NCI-H128 (cell line): ENCODE results near the gene STX10.

Experiments used
- DNase-seq: peaks from one replicate; lab custom pipeline; 2025; ENCODE audit not compliant: unreplicated experiment; lab: John Stamatoyannopoulos, UW

The STX10 gene

GRCh38 chr19:13146763-13147563 lies 3.2 kb downstream of the STX10 start:
- DNase-seq: no peak

GRCh38 chr19:13139633-13140311 lies 10.4 kb downstream of the STX10 start:
- no peak for DNase-seq

DNA sequence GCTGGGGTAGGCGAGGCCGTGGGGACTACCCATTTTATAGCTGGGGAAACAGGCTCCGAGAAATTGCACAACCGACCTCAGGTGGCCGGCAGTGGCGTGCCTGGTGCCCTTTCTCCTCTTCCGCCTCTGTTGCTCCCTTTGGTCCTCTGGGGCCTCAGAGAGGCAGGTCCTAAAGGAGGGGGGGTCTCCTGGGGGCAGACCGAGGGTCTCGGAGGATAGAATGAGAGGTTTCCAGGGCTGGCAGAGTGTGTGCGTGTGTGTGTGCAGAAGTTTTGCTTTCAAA lies 11.3 kb downstream of the STX10 start:
- DNase-seq: no peak

GRCh38 chr19:13138171-13138915 lies 11.8 kb downstream of the STX10 start:
- DNase-seq: no peak

GRCh38 chr19:13137290-13137794 lies 12.8 kb downstream of the STX10 start:
- no peak for DNase-seq

DNA sequence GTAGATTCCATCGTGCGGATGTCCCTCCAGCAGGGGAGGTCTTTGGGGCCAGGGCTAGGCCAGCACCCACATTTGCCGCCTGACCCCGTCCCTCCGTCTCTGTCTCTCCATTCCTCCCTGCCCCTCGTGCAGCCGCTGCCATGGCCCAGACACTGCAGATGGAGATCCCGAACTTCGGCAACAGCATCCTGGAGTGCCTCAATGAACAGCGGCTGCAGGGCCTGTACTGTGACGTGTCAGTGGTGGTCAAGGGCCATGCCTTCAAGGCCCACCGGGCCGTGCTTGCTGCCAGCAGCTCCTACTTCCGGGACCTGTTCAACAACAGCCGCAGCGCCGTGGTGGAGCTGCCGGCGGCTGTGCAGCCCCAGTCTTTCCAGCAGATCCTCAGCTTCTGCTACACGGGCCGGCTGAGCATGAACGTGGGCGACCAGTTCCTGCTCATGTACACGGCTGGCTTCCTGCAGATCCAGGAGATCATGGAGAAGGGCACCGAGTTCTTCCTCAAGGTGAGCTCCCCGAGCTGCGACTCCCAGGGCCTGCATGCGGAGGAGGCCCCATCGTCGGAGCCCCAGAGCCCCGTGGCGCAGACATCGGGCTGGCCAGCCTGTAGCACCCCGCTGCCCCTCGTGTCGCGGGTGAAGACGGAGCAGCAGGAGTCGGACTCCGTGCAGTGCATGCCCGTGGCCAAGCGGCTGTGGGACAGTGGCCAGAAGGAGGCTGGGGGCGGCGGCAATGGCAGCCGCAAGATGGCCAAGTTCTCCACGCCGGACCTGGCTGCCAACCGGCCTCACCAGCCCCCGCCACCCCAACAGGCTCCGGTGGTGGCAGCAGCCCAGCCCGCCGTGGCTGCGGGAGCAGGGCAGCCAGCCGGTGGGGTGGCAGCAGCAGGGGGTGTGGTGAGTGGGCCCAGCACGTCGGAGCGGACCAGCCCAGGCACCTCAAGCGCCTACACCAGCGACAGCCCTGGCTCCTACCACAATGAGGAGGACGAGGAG lies 14.8 kb downstream of the STX10 start:
- DNase-seq: no peak

GRCh38 chr19:13134626-13135025 lies 15.5 kb downstream of the STX10 start:
- DNase-seq: no peak

GRCh38 chr19:13133241-13133870 lies 16.8 kb downstream of the STX10 start:
- no peak for DNase-seq

DNA sequence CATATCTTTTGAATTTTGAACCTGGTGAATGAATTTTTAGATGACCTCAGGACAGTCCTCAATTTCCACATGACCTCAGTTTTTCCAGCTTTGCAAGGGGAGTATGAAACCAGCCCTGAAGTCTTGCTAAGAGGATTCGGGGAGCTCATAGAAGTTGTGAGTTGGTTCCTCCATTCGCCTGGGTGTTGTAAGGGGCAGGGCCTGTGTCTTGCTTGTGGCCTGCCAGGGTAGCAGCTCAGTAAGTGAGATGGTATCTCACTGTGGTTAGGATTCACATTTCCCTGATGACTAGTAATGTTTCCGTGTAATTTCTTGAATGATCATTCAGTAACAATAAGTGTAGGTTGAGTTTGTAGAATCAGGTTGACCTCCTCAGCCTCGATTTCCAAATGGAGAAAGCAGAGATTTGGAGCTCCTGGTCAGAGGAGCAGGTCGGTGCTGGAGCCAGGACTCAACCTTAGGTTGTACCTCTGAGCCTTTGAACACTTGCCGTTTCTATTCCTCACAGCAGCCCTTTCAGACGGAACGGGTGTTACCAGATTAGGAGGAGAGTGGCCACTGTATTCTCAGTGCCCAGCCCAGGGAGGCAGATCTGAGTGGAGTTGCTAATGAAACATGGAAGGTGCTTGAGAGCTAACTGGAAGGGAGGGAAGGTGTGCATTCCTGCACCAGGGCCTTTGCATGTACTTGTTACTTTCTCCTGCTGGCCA lies 17.5 kb downstream of the STX10 start:
- no peak for DNase-seq

DNA sequence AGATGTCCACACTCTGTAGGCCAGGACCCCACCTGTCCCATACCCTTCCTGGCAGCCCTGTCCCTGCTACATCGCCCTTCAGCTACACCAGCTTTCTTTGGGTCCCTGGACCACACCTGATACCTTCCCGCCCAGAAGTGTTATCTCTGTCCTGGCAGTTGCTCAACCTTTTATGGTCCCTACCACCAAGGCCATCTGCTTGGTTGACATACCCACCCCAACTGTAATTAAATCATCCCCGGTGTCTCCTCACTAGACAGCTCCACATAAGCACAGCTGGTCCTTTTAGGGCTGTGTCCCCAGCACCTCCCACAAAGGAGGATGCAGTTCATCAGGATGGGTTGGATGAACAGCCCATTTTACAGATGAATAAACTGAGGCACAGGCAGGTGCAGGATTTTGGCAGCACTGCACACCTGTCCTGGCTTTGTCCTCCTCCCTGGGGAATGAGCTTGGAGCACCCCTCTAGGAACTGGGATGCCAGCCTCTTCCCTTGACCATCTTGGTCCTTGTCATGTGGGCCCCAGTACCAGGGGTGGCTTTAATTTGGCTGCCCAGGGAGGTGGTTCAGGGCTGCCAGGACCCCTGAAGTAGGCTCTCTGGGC lies 19.2 kb downstream of the STX10 start:
- DNase-seq: no peak

GRCh38 chr19:13129384-13129783 lies 20.8 kb downstream of the STX10 start:
- no peak for DNase-seq

- no peak for DNase-seq
These were observed 21.6 kb downstream of the STX10 start for GRCh38 chr19:13128583-13128982.

DNA sequence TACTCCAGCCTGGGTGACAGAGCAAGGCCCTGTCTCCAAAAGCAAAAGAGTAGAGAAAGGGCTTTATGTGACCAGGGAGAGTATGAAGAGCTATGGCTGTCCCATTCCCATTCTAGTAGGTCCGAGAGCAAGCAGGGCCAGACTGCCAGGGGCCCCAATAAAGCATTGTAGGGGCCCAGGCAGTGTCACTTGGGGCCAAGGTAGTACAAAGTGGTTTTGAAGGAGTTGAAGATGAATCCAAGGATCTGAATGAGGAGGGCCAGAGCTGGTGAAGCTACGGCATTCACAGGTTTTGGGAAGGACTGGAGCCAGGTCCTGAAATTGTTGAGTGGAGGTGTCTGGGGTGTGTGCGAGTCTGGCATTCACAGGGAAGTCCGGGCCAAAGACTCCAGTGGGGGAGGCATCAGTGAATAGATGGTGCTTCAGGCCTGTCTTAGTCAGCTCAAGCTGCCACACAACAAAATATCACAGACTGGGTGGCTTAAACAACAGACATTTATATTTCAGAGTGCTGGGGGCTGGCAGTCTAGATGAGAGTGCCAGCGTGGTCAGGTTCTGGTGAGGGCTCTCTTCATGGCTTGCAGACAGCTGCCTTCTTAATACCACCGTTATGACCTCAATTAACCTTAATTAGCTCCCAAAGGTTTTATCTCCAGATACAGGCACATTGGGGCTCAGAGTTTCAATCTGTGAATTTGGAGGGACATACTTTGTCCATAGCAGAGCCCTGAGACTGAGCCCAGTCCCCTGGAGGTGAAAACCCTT lies 22.2 kb downstream of the STX10 start:
- no peak for DNase-seq

- no peak for DNase-seq
These were observed 23.1 kb downstream of the STX10 start for GRCh38 chr19:13127051-13127450.

DNA sequence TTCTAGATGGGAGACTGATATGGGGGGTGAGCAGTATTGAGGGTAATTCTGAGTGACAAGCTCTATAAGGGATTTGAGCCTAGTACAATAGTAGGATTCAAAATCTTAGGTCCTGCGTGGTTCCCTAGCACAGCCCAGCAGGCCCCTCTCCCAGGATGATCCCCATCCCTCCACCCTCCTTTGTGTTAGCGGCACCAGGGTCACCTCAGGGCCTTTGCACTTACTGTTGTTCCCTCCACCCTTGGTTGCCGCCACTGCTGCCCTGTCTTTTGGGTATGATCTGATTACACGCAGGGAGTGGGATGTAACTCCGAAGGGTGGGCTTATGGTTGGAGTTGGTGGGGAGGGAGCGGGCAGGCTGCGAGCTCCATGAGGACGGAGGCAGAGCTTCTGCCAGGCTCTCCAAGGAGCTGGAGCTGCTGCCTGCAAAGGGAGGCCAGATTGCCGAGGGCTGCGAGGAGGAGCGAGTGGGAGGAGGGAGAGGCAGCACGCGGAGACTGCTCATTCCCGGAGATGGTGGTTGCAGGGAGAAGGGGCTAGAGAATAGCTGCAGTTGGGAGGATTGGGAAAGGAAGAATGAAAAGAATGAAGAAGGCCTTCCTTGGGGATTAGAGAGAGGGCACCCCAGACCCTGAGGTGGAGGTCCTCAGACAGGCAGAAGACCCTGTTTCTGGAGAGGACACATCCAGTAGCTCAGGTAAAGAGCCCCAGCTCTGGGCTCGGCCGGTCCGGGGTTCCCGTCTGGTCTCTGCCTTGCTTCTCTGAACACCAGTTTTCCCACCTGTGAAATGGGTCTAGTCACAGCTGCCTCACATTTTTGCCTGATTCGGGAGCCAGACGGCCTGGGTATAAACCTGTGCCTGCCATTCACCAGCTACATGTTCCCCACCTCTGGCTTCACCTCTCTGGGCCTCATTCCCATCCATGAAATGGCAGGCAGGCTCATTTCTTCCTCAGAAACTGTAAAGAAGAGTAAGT lies 26.9 kb downstream of the STX10 start:
- no peak for DNase-seq

GRCh38 chr19:13122275-13122878 lies 27.8 kb downstream of the STX10 start:
- no peak for DNase-seq
